Measurements from ENCODE around the gene ZMYND11. TPM values are rescaled to one million over a fixed set of nuclear protein-coding genes. Genes with fewer than 3 reads are reported as not detected.

ZMYND11 gene
- total and polyA plus RNA-seq, 2 donors from 2014 or later = 32.7 to 80.7 TPM

DNA sequence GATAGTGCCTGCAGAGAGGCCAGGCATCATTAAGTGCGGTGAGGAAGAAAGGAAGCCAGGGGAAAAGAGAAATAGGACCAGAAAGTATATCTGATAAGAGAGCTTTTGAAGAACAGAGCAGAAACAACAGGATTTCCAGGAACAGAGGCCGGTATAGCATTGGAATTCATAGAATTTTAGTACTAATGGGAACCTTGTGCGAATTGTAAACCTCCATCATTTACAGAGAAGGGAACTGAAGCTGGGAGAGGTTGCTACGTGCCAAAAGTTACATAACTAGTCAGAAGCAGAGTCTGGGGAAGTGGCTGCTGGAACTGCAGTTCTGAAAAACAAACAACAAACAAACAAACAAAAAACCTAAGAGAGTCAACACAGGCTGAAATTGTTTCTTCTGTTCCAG lies 5.4 kb upstream of the ZMYND11 start:
- Histone ChIP-seq H3K36me3 (ENCODE audit: control insufficient read depth in 2 of 3, insufficient read depth in 3 of 3, low read length in 3 of 3) (no peaks in the 10 kb centered on the region), H3K27ac (ENCODE audit: low read depth in 2 of 2, low read length in 2 of 2) (no peak overlapping the region), H3K4me3 (ENCODE audit: low read length in 3 of 3) (no peak overlapping the region), H3K9me3 (ENCODE audit: control insufficient read depth in 2 of 3, insufficient read depth in 1 of 3, low read length in 3 of 3) (no peaks in the 10 kb centered on the region), H3K9ac (ENCODE audit: low read length in 3 of 3) (no peak overlapping the region), H3K4me1 (ENCODE audit: control insufficient read depth in 2 of 3, insufficient read depth in 2 of 3, low read depth in 1 of 3, low read length in 3 of 3) (peaks cover 0 to 6% (median 2%) of the 10 kb centered on the region in 3 donors), H3K27me3 (ENCODE audit: control insufficient read depth, insufficient read depth, low read length) (no peaks in the 10 kb centered on the region)
- TF ChIP-seq, protein P1, sequence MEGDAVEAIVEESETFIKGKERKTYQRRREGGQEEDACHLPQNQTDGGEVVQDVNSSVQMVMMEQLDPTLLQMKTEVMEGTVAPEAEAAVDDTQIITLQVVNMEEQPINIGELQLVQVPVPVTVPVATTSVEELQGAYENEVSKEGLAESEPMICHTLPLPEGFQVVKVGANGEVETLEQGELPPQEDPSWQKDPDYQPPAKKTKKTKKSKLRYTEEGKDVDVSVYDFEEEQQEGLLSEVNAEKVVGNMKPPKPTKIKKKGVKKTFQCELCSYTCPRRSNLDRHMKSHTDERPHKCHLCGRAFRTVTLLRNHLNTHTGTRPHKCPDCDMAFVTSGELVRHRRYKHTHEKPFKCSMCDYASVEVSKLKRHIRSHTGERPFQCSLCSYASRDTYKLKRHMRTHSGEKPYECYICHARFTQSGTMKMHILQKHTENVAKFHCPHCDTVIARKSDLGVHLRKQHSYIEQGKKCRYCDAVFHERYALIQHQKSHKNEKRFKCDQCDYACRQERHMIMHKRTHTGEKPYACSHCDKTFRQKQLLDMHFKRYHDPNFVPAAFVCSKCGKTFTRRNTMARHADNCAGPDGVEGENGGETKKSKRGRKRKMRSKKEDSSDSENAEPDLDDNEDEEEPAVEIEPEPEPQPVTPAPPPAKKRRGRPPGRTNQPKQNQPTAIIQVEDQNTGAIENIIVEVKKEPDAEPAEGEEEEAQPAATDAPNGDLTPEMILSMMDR (IDR thresholded peaks at IDR 0.05; ENCODE audit: borderline replicate concordance, extremely low read depth, insufficient read depth) = no peak
- FAIRE-seq (no peak), DNase-seq (no peak)
- intact Hi-C loops (cut with DNase I) = no loop called here

DNA sequence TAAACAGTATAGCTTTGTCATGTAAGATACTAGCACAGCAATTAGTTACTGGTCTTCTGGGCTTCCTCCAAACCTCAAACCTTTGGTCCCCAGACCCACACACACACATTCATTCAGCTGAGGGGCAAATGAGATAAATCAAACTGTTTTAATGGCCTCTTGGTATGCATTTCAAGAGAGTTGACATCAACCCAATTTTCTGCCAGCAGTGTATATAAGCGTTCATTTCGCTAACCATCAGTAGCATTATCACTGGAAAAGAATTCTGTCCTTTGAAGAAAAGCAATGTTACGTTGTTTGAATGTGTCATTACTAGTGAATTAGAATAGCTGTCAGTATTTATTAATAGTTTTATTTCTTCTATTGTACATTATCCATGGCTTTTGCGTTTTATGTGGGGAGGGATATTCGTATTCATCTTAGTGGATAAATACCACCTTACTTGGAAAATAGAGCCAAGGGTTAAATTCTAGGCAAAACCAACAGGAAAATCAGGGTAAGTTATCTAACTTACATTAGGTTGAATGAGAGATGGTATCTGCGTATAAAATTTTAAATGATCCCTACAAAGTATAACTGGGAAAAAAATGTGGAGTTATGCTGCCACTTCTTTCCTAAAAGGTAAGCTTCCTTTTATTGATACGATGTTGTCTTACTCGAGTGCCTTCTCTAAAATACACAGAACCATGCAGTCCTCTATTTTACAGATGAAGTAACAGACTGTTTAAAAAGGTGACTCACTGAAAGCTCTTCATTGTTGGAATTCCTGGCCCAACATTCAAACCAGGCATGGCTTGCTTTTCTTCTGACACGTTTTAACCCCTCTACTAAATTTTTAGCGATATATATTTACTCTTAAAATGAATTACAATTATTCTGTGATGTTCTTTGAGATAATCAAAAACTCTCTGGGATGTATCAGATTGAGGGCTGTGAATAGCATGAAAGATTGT lies 2.0 kb upstream of the ZMYND11 start:
- Histone ChIP-seq H3K27ac (ENCODE audit: low read depth in 2 of 2, low read length in 2 of 2) (no peak overlapping the region), H3K4me1 (ENCODE audit: control insufficient read depth in 2 of 3, insufficient read depth in 2 of 3, low read depth in 1 of 3, low read length in 3 of 3) (peaks cover 6 to 11% (median 10%) of the 10 kb centered on the region in 3 donors), H3K9me3 (ENCODE audit: control insufficient read depth in 2 of 3, insufficient read depth in 1 of 3, low read length in 3 of 3) (no peaks in the 10 kb centered on the region), H3K4me3 (ENCODE audit: low read length in 3 of 3) (peak overlapping the region in 2 of 3 donors; percentile 76 to 90), H3K36me3 (ENCODE audit: control insufficient read depth in 2 of 3, insufficient read depth in 3 of 3, low read length in 3 of 3) (no peaks in the 10 kb centered on the region), H3K27me3 (ENCODE audit: control insufficient read depth, insufficient read depth, low read length) (no peaks in the 10 kb centered on the region), H3K9ac (ENCODE audit: low read length in 3 of 3) (peak overlapping the region in 2 of 3 donors; percentile 52 to 53)
- TF ChIP-seq, protein P1 (IDR thresholded peaks at IDR 0.05; ENCODE audit: borderline replicate concordance, extremely low read depth, insufficient read depth) = no peak
- intact Hi-C loops (cut with DNase I) = no loop called here
- peak in 2 of 5 donors; percentile 45 to 50 for DNase-seq
- FAIRE-seq = no peak

DNA sequence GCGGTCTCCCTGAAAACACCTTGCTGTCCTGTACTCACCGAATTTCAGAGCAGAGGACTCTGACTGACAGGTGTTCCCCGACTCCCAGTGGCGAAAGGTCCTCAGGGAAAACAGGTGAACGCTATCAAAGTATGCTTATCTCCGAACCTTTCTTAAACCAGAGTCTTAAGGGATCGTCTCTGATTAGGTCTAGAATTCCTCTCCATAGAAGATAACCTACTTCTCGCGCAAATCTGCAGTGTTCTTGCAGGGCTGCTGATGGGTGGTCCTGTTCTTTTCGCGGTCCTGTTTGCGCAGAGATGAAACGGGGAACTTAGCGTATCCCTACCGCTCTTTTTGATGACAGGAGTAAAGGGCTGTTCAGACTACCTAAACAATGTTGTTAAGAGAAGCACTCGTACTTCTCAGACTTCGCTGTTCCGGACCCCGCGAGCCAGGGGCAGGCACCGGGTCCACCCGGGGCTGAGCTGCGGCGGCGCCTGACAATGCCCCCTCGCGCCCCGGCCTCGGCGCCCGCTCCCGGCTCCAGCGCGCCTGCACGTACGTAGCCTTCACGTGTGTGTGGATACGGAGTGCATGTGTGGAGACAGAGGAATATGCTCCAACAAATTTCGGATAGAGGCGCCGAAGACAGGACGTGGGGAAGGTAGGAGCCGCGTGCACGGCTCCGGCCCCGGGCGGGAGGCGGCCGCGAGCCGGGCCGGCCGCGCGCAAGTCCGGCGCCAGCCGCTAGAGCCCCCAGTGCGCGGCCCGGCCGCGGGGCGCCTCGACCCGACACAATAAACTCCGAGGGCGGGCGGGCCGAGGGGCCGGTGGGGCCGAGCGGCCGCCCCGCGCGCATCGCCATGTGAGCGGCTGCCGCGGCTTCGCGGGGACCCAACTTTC lies 766 bp upstream of the ZMYND11 start:
- no peaks in the 10 kb centered on the region for H3K27me3 ChIP-seq (ENCODE audit: control insufficient read depth, insufficient read depth, low read length)
- H3K9ac ChIP-seq (ENCODE audit: low read length in 3 of 3) = peak overlapping the region; percentile 52 to 86 (median 53)
- H3K4me1 ChIP-seq (ENCODE audit: control insufficient read depth in 2 of 3, insufficient read depth in 2 of 3, low read depth in 1 of 3, low read length in 3 of 3) = peaks cover 6 to 11% (median 10%) of the 10 kb centered on the region in 3 donors
- H3K36me3 ChIP-seq (ENCODE audit: control insufficient read depth in 2 of 3, insufficient read depth in 3 of 3, low read length in 3 of 3) = no peaks in the 10 kb centered on the region
- H3K4me3 ChIP-seq (ENCODE audit: low read length in 3 of 3) = peak overlapping the region; percentile 76 to 90 (median 87)
- peak; percentile 48 to 81 (median 62) for DNase-seq
- peak overlapping the region; percentile 91 for H3K27ac ChIP-seq (ENCODE audit: low read depth in 2 of 2, low read length in 2 of 2)
- H3K9me3 ChIP-seq (ENCODE audit: control insufficient read depth in 2 of 3, insufficient read depth in 1 of 3, low read length in 3 of 3) = no peaks in the 10 kb centered on the region
- intact Hi-C loops (cut with DNase I) = no loop called here
- FAIRE-seq = no peak
- TF ChIP-seq, protein P1 (IDR thresholded peaks at IDR 0.05; ENCODE audit: borderline replicate concordance, extremely low read depth, insufficient read depth) = peak; percentile 3

All from kidney (tissue), 14 donors.